HG02938 (cell line): ENCODE data around the gene ATF7IP.
A peak's percentile ranks its signal among the peaks of the same experiment; 100 is the strongest.
"Not testable (repeated sequence)": the region's sequence is repeated elsewhere in the genome, so short reads cannot be mapped to it uniquely, and the experiment has no call there.

Source experiments
- ATAC-seq: cut with Tn5 transposase; IDR thresholded peaks from one replicate; pipeline ENCODE4 v1.9.1; 2021; ENCODE audit warnings: mild to moderate bottlenecking, moderate library complexity; ENCODE audit not compliant: unreplicated experiment

ATF7IP gene

DNA sequence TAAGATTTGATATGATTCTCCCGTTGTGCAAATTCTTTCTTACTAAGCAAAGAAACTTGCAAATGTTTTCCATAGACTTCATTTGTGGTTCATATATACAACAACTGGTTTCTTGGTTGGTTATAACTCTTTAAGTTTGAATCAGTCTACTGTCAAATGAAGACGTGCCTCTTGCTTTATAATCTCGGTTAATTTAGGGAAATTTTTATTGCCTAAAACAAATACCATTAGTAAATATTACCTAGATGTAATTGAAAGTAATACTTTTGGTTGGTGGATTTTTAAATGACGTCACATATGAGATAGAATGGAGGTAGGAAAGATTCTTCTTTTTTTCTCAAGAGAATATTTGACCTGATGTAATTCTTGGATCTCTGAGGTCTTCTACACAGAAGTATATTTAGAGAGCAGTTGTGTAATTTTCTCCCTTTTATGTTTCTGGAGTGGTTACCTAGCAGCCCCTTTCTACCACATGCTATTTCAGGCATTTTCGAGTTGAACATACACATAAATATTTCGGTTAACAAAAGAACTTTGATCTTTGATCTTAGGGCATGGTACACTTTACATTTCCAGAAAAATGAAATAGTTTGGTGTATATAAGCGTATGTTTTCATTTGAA is 1.7 kb downstream of the ATF7IP start:
- peak; percentile 54 for ATAC-seq

DNA sequence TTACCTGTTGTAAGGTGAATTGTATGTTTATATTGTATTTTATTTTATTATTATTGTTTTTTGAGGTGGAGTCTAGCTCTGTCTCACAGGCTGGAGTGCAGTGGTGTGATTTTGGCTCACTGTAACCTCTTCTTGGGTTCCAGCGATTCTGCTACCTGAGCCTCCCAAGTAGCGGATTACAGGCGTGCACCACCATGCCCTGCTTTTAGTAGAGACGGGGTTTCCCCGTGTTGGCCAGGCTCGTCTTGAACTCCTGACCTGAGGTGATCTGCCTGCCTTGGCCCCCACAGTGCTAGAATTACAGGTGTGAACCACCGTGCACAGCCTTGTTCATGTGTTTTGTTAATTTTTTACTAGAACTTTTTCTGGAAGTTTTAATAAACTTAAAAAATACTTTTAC is 3.8 kb downstream of the ATF7IP start:
- ATAC-seq = no peak

DNA sequence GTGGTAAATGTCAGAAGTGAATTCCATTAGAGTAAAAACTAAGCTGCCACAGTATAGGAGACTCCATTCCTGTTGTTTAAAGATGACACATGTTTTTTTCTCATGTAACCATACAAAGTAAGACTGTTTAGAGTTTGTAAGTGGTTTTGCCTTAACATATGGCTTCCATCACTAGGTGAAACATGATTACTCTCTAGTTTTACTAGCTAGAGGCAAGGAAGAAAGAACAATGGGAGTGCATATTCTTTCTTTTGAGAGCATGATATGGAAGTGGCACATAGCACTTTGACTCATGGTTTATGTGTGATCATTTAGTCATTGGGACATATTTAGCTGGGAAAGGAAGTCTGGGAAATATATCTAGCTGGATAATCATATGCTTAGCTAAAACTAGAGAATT is 7.7 kb downstream of the ATF7IP start:
- ATAC-seq = no peak

GRCh38 chr12:14379508-14379907 is 14.0 kb downstream of the ATF7IP start:
- no peak for ATAC-seq

DNA sequence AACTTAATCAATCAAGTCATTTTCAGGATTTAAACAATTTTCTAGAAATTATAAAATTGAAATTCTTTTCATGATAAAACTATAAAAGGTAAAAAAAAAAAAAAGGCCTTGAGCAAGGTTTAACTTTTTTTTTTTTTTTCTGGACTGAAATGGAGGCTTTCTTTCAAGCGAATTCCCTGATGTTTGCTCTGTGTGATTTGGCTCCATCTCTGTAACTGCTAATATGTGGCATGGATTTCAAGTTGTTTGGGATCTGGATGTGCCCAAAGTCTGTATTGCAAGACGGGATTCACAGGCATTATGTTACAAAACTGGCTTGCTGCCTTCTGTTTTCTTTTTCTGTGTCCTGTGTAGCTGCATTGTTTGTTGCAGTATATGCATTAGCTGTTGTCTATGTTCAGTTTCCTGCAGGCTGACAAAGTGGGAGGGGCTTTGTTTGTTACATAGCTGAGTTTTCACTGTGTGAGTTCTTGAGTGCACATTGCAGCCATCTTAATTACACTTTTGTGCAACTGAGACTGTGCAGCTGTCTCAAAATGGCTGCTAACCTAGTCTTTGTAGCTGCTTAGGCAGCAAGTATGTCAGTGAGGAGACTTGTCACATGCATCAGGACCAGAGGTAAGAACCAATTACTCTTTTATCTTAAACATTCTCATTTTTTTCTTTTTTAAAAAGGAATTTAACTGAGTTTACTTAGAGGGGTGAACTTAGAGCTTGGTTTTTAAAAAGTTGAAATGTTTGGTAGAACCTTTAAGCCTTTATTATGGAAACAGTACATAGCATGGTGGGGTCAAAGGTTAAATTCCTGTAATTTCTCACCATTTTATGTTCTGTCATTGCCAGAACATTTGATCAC is 19.5 kb downstream of the ATF7IP start:
- peak; percentile 93 for ATAC-seq

GRCh38 chr12:14387219-14387871 is 21.9 kb downstream of the ATF7IP start:
- no peak for ATAC-seq

DNA sequence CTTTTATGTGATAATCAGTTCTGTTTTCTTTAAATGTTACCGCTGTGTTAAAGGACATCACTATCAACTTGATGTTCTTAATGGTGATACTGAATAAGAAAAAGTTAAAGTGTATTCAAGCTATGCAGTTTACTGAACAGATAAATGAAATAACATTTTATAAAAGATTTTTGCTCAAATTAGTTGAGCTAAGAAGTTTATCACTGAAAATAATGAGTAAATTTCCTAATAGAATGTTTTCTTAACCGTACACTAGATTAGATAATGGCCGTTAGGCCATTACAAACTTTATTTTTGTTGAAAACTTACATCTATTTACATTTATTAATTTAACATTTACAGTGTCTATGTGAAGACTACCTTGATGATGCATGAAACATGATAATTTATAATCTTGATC is 25.0 kb downstream of the ATF7IP start:
- no peak for ATAC-seq

GRCh38 chr12:14390870-14391530 is 25.5 kb downstream of the ATF7IP start:
- ATAC-seq = no peak

DNA sequence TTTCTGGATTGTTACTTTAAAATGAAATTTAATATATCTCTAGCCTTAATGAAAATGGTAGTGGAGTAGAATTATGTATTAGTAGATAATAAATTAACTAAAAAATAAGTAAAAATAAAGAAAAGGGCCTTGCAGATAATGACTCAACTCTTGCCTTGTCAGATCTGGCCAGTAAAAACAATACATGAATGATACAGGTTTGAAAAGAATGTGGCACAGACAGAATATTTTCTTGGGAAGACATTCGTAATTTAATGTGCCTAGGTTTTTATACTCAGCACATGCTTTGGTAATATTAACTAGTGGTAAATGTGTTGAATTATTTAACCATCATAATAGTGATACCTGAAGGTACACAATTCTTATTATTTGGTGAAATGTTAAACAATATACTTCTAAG is 28.3 kb downstream of the ATF7IP start:
- ATAC-seq = no peak

GRCh38 chr12:14394317-14395073 is 29.0 kb downstream of the ATF7IP start:
- peak; percentile 56 for ATAC-seq

DNA sequence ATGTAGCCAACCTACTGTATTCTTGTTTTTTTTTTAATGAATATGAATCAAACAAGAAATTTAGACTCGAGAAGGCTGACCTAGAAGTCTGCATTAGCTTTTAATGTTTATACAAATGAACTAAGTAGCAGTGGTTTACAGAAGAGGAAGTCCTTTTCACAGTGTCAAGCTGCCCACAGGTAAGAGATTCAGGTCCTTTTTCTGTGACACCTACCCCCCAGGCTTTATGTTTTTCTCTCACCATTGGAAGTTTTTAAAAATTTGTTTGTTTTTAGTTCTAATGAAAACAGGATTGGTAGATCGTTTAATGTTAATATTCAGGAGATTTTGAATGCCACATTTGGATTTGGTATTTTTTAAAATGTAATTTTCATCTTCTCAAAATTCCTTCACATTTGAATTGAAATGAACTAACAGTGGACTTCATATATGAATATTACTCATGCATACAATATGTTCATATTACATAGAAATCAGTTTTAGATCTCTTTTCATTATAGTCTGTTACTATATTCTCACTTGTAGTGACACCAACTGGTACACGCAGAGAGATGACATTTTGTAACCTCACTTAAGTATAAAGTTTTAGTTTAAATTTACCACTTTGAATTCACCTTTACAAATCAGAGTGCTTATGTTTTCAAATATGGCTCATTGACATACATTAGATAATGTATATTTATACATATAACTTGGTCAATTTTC is 29.7 kb downstream of the ATF7IP start:
- peak; percentile 45 for ATAC-seq

GRCh38 chr12:14396071-14396470 is 30.6 kb downstream of the ATF7IP start:
- peak; percentile 70 for ATAC-seq

DNA sequence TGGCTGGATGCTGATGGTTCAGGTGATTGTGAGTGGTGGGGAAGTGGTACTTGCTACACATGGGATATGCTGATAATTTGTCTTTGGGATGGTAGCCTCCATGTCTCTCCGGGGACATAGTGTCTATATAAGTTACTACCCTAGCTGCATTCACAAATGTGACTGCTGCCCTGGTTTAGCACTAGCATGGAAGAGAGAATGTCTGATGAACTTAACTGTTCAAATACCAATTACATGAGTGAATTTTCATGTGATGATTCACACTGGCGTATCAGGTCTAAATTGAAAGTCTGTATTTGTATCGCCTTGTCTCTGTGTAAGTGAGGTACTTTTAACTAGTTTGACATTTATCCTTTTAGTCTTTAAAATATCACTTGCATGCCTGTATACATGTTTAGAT is 34.4 kb downstream of the ATF7IP start:
- ATAC-seq = no peak

- no peak for ATAC-seq
Observed at GRCh38 chr12:14400599-14400998, 35.1 kb downstream of the ATF7IP start.

GRCh38 chr12:14401267-14401666 is 35.8 kb downstream of the ATF7IP start:
- not testable (repeated sequence) for ATAC-seq

DNA sequence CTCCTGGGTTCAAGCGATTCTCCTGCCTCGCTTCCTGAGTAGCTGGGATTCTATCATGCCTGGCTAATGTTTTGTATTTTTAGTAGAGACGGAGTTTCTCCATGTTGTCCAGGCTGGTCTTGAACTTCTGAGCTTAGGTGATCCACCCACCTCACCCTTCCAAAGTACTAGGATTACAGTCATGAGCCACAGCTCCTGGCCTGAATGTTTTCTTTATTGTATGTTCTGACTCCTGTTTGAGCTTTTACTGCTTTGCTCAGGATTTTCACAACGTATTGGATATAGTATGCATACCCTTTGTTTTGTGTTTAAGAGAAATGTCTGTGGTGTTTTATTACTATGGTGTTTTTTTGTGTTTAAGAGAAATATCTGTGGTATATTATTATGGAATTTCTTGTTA is 37.2 kb downstream of the ATF7IP start:
- no peak for ATAC-seq

- no peak for ATAC-seq
Observed at GRCh38 chr12:14403293-14403692, 37.8 kb downstream of the ATF7IP start.

DNA sequence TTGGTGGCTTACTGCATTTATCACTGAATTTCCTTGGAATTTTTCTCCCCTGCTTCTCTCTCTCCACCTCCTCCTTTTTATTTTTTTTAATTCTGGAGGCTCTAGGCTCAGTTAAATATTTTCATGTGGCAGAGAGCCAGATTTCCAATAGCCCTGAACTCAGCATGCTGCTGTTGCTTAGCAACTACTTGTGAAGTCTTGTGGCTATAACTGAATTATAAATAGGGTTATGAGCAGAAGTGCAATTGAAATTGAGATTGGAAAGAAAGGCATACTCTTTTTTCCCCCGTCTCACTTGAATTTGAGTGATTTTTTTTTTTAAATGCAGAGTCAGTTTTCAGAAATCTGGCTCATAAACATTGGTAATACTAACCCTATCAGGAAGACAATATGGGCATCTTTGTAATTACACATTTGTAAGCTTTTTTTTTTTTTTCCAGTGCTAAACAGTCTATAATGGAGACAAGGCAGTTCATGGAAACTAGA is 38.3 kb downstream of the ATF7IP start:
- ATAC-seq = peak; percentile 65

DNA sequence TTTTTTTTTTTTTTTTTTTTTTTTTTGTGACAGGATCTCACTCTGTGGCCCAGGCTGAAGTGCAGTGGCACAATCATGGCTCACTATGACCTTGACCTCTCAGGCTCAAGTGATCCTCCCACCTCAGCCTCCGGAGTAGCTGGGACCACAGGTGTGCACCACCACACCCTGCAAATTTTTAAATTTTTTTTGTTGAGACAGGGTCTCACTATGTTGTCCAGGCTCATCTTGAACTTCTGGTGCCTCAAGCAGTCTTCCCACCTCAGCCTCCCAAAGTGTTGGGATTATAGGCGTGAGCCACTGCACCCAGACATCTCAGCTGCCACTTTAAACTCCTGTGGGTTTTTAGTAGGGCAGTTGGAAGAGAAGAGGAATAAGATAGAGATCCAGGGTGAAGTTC is 39.9 kb downstream of the ATF7IP start:
- not testable (repeated sequence) for ATAC-seq

DNA sequence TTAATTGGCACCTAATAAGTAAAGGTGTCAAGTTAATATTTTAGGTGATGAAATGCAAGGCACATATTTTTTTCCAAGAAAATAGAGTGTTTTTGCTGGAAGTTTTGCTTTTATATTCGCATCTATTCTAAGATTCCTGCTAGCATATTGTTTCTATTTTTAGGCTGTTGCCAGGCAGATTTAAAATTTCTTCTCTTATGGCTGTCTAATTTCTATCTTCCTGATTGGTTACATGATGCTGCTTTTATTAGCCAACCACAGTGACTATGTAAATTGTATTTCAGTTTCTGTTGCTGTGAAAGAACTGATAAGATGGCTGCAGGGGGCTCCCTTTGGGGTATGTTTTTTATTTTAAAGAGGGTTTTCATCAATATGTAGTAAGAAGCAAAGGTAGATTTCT is 42.7 kb downstream of the ATF7IP start:
- ATAC-seq = peak; percentile 45
